SU-DHL-6 (cell line): Measurements from ENCODE around the gene ZMIZ1.

Experiments
- H2AFZ ChIP-seq: fragments of 200-600 bp; sonication (generic); 2 replicates; pipeline ENCODE4 v1.6.1; 2014; ENCODE audit warnings: low read depth, mild to moderate bottlenecking, moderate library complexity, mixed read lengths, antibody characterized with exemption, low read length; ENCODE audit not compliant: severe bottlenecking
- H3F3A ChIP-seq: fragments of 200-600 bp; shearing (Covaris generic); 2 replicates; pipeline ENCODE4 v1.6.0; 2016; ENCODE audit warnings: antibody characterized with exemption, mild to moderate bottlenecking; ENCODE audit not compliant: insufficient read depth
- H3K27ac ChIP-seq: fragments of 200-600 bp; sonication (generic); 2 replicates; pipeline ENCODE4 v1.5.1; 2016; ENCODE audit warnings: low read depth, mild to moderate bottlenecking, low read length, moderate library complexity, mixed read lengths
- H3K27me3 ChIP-seq: fragments of 200-600 bp; sonication (generic), shearing (Covaris generic); 2 replicates; pipeline ENCODE4 v1.6.0; 2014; ENCODE audit warnings: mild to moderate bottlenecking, low read length
- H3K36me3 ChIP-seq: fragments of 200-600 bp; sonication (generic); 2 replicates; pipeline ENCODE4 v1.6.1; 2014; ENCODE audit warnings: mild to moderate bottlenecking, low read length, mixed read lengths
- H3K4me2 ChIP-seq: fragments of 300-600, 200-600 bp; shearing (Covaris generic), sonication (generic); 2 replicates; pipeline ENCODE4 v1.6.0; 2014; ENCODE audit warnings: low read length, low read depth, mild to moderate bottlenecking; ENCODE audit not compliant: poor library complexity, severe bottlenecking
- H3K4me3 ChIP-seq: fragments of 200-600 bp; sonication (generic); 2 replicates; pipeline ENCODE4 v1.5.1; 2014; ENCODE audit warnings: antibody characterized with exemption, low read length, mild to moderate bottlenecking, mixed read lengths; ENCODE audit not compliant: insufficient read depth, poor library complexity, severe bottlenecking
- H3K79me2 ChIP-seq: fragments of 200-600 bp; sonication (generic); 2 replicates; pipeline ENCODE4 v1.6.1; 2014; ENCODE audit warnings: mild to moderate bottlenecking, low read length, moderate library complexity; ENCODE audit not compliant: insufficient read depth
- H3K9ac ChIP-seq: fragments of 200-600 bp; sonication (generic); 2 replicates; pipeline ENCODE4 v1.7.0; 2014; ENCODE audit warnings: mild to moderate bottlenecking, low read length
- H3K9me2 ChIP-seq: fragments of 200-600 bp; sonication (generic); replicated peaks from 2 replicates; pipeline ENCODE4 v1.6.1; 2014; ENCODE audit warnings: low read length; ENCODE audit not compliant: insufficient read depth
- H3K9me3 ChIP-seq: fragments of 200-600 bp; sonication (generic); 2 replicates; pipeline ENCODE4 v1.6.1; 2014; ENCODE audit warnings: low read length, mixed read lengths; ENCODE audit not compliant: insufficient read depth
- H4K20me1 ChIP-seq: fragments of 200-600 bp; sonication (generic); 2 replicates; pipeline ENCODE4 v1.6.1; 2014; ENCODE audit warnings: low read depth, mild to moderate bottlenecking, antibody characterized with exemption, low read length, moderate library complexity, mixed read lengths
- EZH2phosphoT487 ChIP-seq: fragments of 200-600 bp; sonication (generic), shearing (Covaris generic); conservative IDR thresholded peaks from 2 replicates; pipeline ENCODE4 v1.6.1; 2018; ENCODE audit warnings: mild to moderate bottlenecking, antibody characterized with exemption, low read length, moderate library complexity, mixed read lengths
- TF ChIP-seq, protein P1 (sequence below): fragments of 200-600 bp; sonication (generic); IDR thresholded peaks from one replicate; pipeline ENCODE4 v1.5.1; 2017; ENCODE audit warnings: antibody characterized with exemption, mild to moderate bottlenecking, low read length, moderate library complexity; ENCODE audit not compliant: insufficient read depth, poor library complexity, severe bottlenecking

Gene ZMIZ1

DNA sequence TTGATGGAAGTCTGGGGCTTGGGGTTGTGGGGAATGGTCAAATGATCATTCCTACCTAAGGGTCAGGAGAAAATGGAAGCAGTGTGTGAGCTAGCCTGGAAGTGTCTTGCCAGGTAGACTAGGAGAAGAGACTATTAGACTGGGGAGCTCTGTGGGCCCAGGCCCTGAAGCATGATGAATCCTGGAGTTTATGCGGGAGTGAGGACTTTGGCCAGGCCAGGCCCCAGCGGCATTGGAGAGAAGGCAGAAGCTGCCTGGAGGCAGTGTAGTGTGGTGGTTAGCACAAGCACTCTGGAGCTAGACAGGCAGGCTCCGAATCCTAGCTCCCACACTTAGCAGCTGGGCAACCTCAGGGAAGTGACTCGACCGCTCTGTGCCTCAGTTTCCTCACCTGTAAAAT, 29.3 kb downstream of the ZMIZ1 start:
- H3K9me2 ChIP-seq = no peaks in the 10 kb centered on the region
- H3K79me2 ChIP-seq = no peaks in the 10 kb centered on the region
- H3K9ac ChIP-seq = no peak overlapping the region
- no peaks in the 10 kb centered on the region for H4K20me1 ChIP-seq
- no peak overlapping the region for H3K27ac ChIP-seq
- no peak for TF ChIP-seq EZH2phosphoT487
- TF ChIP-seq, protein P1, sequence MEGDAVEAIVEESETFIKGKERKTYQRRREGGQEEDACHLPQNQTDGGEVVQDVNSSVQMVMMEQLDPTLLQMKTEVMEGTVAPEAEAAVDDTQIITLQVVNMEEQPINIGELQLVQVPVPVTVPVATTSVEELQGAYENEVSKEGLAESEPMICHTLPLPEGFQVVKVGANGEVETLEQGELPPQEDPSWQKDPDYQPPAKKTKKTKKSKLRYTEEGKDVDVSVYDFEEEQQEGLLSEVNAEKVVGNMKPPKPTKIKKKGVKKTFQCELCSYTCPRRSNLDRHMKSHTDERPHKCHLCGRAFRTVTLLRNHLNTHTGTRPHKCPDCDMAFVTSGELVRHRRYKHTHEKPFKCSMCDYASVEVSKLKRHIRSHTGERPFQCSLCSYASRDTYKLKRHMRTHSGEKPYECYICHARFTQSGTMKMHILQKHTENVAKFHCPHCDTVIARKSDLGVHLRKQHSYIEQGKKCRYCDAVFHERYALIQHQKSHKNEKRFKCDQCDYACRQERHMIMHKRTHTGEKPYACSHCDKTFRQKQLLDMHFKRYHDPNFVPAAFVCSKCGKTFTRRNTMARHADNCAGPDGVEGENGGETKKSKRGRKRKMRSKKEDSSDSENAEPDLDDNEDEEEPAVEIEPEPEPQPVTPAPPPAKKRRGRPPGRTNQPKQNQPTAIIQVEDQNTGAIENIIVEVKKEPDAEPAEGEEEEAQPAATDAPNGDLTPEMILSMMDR = no peak
- H3K4me3 ChIP-seq = no peak overlapping the region
- H3F3A ChIP-seq = no peaks in the 10 kb centered on the region
- no peak overlapping the region for H3K4me2 ChIP-seq
- H3K36me3 ChIP-seq = no peaks in the 10 kb centered on the region
- H3K27me3 ChIP-seq = no peaks in the 10 kb centered on the region
- no peak overlapping the region for H2AFZ ChIP-seq
- no peaks in the 10 kb centered on the region for H3K9me3 ChIP-seq

DNA sequence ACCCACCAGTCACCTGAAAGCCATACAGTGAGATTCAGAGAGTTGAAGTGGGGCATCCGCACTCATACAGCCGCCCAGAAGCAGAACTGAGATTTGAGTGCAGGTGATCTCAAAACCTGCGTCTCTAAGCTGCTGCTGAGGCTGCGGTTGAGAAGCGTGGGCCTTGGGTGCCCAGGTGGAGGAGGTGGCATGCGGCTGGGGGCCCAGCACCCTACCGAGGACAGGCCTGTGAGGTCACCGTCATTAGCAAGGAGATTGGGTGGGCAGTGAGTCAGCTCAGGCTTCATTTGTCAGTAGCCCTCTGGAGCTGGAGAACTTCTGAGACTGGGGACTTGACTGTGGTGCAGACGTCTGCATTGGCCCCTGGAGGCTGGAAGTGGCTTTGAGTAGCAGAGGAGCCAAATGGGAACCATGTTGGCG, 29.8 kb downstream of the ZMIZ1 start:
- Histone ChIP-seq H3K4me2 (no peak overlapping the region), H3K79me2 (no peaks in the 10 kb centered on the region), H3K36me3 (no peaks in the 10 kb centered on the region), H2AFZ (no peak overlapping the region), H3F3A (no peaks in the 10 kb centered on the region), H3K27ac (no peak overlapping the region), H4K20me1 (no peaks in the 10 kb centered on the region), H3K9me2 (no peaks in the 10 kb centered on the region), H3K9me3 (no peaks in the 10 kb centered on the region), H3K27me3 (no peaks in the 10 kb centered on the region), H3K9ac (no peak overlapping the region), H3K4me3 (no peak overlapping the region)
- TF ChIP-seq EZH2phosphoT487 = no peak

DNA sequence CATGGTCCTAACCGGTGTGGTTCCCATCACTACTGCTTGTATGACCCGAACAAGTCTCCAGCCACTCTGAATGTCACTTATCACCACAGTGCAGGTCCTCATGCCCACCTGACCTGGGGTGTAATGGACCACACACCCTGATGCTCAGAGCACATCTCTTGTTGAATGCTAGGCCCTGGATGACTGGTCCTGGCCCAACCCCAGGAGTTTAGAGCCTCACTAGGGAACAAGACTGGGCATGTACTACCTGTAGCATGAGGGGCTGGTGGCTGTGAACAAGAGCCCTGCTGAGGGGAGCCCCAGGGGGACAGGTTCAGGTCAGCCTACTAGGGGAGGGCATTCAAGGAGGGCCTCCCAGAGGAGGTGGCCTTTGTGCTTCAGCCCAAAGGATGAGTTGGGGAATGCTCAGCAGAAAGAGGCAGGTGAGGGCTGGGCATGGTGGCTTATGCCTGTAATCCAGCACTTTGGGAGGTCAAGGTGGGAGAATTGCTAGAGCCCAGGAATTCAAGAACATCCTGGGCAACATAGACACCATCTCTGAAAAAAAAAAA, 31.2 kb downstream of the ZMIZ1 start:
- no peaks in the 10 kb centered on the region for H3K27me3 ChIP-seq
- no peak overlapping the region for H2AFZ ChIP-seq
- H3K27ac ChIP-seq = no peak overlapping the region
- no peak overlapping the region for H3K4me3 ChIP-seq
- no peaks in the 10 kb centered on the region for H4K20me1 ChIP-seq
- no peaks in the 10 kb centered on the region for H3K9me3 ChIP-seq
- no peak for TF ChIP-seq EZH2phosphoT487
- TF ChIP-seq, protein P1 = no peak
- H3K9ac ChIP-seq = no peak overlapping the region
- H3K36me3 ChIP-seq = no peaks in the 10 kb centered on the region
- no peak overlapping the region for H3K4me2 ChIP-seq
- no peaks in the 10 kb centered on the region for H3K79me2 ChIP-seq
- H3F3A ChIP-seq = no peaks in the 10 kb centered on the region
- H3K9me2 ChIP-seq = no peaks in the 10 kb centered on the region

DNA sequence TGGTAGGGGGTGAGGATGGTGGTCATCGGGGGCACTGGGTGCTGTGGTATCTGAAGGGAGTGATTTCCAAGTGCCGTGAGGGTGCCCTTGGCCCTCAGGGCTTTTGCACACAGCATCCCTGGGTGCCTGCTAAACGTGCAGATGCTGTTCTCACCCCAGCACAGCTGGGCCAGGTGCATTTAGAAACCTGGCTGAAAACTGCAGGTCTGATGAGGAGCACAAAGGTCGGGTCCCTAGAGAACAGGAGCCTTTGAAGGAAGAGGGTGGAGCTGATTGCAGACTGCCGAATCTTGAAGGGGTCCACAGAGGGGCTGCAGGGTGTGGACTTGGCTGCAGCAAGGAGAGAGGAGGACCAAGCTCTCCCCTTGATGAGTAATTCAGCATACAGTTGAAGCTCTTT, 32.0 kb downstream of the ZMIZ1 start:
- Histone ChIP-seq H3K9ac (no peak overlapping the region), H3K4me3 (no peak overlapping the region), H3K79me2 (no peaks in the 10 kb centered on the region), H3K4me2 (no peak overlapping the region), H4K20me1 (no peaks in the 10 kb centered on the region), H3F3A (no peaks in the 10 kb centered on the region), H2AFZ (no peak overlapping the region), H3K9me3 (no peaks in the 10 kb centered on the region), H3K9me2 (no peaks in the 10 kb centered on the region), H3K27me3 (no peaks in the 10 kb centered on the region), H3K36me3 (no peaks in the 10 kb centered on the region), H3K27ac (no peak overlapping the region)
- TF ChIP-seq, protein P1 = no peak
- TF ChIP-seq EZH2phosphoT487 = no peak
